ENCODE data around the gene MED28. TPM values are rescaled to one million over a fixed set of nuclear protein-coding genes. Genes with fewer than 3 reads are reported as not detected.

The MED28 gene
- total and polyA plus RNA-seq, 10 of the 15 experiments (the other 5 are each of a cell fraction or from before 2014, with no cell fraction given): 19.9 to 77.4 (median 52.0) TPM

- TF ChIP-seq ZNF592 (IDR thresholded peaks at IDR 0.05) (no peak), ZBTB33 (IDR thresholded peaks at IDR 0.05) (no peak), MTA3 (IDR thresholded peaks at IDR 0.05; ENCODE audit: borderline replicate concordance, low read length) (peak; percentile 52; the same call in 1 of the 2 replicates), RELA (IDR thresholded peaks at IDR 0.05; ENCODE audit: borderline replicate concordance, partially characterized antibody) (no peak), USF1 (IDR thresholded peaks at IDR 0.05; ENCODE audit: borderline replicate concordance, extremely low read length, insufficient read depth, low read depth, low read length) (no peak), CEBPZ (IDR thresholded peaks at IDR 0.05; ENCODE audit: low read depth, low read length) (no peak), ZNF384 (IDR thresholded peaks at IDR 0.05; ENCODE audit: borderline replicate concordance, low read depth, low read length) (no peak), EGR1 (IDR thresholded peaks at IDR 0.05; ENCODE audit: borderline replicate concordance in 1 of 2, low read depth in 2 of 2, low read length in 2 of 2) (no peak), USF2 (IDR thresholded peaks at IDR 0.05; ENCODE audit: borderline replicate concordance, low read depth, low read length) (no peak), ZNF274 (IDR thresholded peaks at IDR 0.05; ENCODE audit: insufficient read depth, insufficient read length) (no peak), KAT2A (conservative IDR thresholded peaks at IDR 0.05; ENCODE audit: control insufficient read depth, low read depth, low read length) (no peak), POLR2AphosphoS2 (IDR thresholded peaks at IDR 0.05; ENCODE audit: low read depth, low read length) (no peak), TCF7 (IDR thresholded peaks at IDR 0.05; ENCODE audit: borderline replicate concordance) (no peak), RB1 (IDR thresholded peaks at IDR 0.05; ENCODE audit: borderline replicate concordance) (no peak), ESRRA (IDR thresholded peaks at IDR 0.05; ENCODE audit: low read length) (no peak), RUNX3 (IDR thresholded peaks at IDR 0.05; ENCODE audit: low read length) (peak; percentile 86)
Measured at GRCh38 chr4:17595471-17596005, 18.9 kb upstream of the MED28 start (continued).

Measured in GM12878 (cell line).